Mesothelial cell of epicardium (in vitro differentiated cells): ENCODE measurements around the gene ANKS1B. TPM values are rescaled to one million over a fixed set of nuclear protein-coding genes. Genes with fewer than 3 reads are reported as not detected.

Experiments used
- DNase-seq, 2 experiments: peaks; one replicate each; pipeline ENCODE4 v3.0.0; 2021; ENCODE audit warnings: low spot score in 2 of 2; ENCODE audit not compliant: unreplicated experiment in 2 of 2
- H3K27ac Mint-ChIP-seq: 2 replicates; pipeline ENCODE4 v1.8.0; 2021; ENCODE audit warnings: mixed read lengths
- H3K27me3 Mint-ChIP-seq: 2 replicates; pipeline ENCODE4 v1.8.0; 2021; ENCODE audit warnings: low read depth, mixed read lengths
- H3K36me3 Mint-ChIP-seq: 2 replicates; pipeline ENCODE4 v1.8.0; 2021; ENCODE audit warnings: mixed read lengths
- H3K4me1 Mint-ChIP-seq: 2 replicates; pipeline ENCODE4 v1.8.0; 2021; ENCODE audit warnings: mixed read lengths
- H3K4me3 Mint-ChIP-seq: 2 replicates; pipeline ENCODE4 v1.8.0; 2021; ENCODE audit warnings: mild to moderate bottlenecking, moderate library complexity, mixed read lengths
- H3K9me3 Mint-ChIP-seq: 2 replicates; pipeline ENCODE4 v1.8.0; 2021; ENCODE audit warnings: mixed read lengths
- CTCF ChIP-seq: fragments of 200-600 bp; sonication (generic); IDR thresholded peaks from one replicate; pipeline ENCODE4 v1.5.0; 2021; ENCODE audit warnings: antibody characterized with exemption; ENCODE audit not compliant: unreplicated experiment
- total RNA-seq: library from RNA; stranded (reverse); gene quantifications from 3 replicates; pipeline ENCODE4 v1.2.1, GENCODE V29; 2021

Gene ANKS1B
- total RNA-seq, 1 donor from 2014 or later: 8.8 TPM

GRCh38 chr12:98754095-98754494 lies 1230.6 kb downstream of the ANKS1B start:
- DNase-seq: no peak
- no peak overlapping the region for H3K27ac Mint-ChIP-seq
- no peaks in the 10 kb centered on the region for H3K9me3 Mint-ChIP-seq
- no peak overlapping the region for H3K4me3 Mint-ChIP-seq
- no peaks in the 10 kb centered on the region for H3K36me3 Mint-ChIP-seq
- no peak for TF ChIP-seq CTCF
- H3K4me1 Mint-ChIP-seq: peaks cover 6% of the 10 kb centered on the region
- peaks cover 8% of the 10 kb centered on the region for H3K27me3 Mint-ChIP-seq

- Mint-ChIP-seq H3K4me1 (peaks cover 10% of the 10 kb centered on the region), H3K9me3 (no peaks in the 10 kb centered on the region), H3K27ac (no peak overlapping the region)
These were observed 1232.0 kb downstream of the ANKS1B start for GRCh38 chr12:98752726-98753125.

GRCh38 chr12:98751580-98752115 lies 1233.1 kb downstream of the ANKS1B start:
- Mint-ChIP-seq H3K9me3 (no peaks in the 10 kb centered on the region), H3K27me3 (peaks cover 16% of the 10 kb centered on the region), H3K4me3 (no peak overlapping the region), H3K4me1 (peaks cover 10% of the 10 kb centered on the region), H3K27ac (no peak overlapping the region), H3K36me3 (no peaks in the 10 kb centered on the region)
- DNase-seq: no peak
- no peak for TF ChIP-seq CTCF

More at GRCh38 chr12:98752726-98753125, 1232.0 kb downstream of the ANKS1B start:
- no peaks in the 10 kb centered on the region for H3K36me3 Mint-ChIP-seq
- no peak overlapping the region for H3K4me3 Mint-ChIP-seq
- H3K27me3 Mint-ChIP-seq: peaks cover 9% of the 10 kb centered on the region
- no peak for DNase-seq
- no peak for TF ChIP-seq CTCF

DNA sequence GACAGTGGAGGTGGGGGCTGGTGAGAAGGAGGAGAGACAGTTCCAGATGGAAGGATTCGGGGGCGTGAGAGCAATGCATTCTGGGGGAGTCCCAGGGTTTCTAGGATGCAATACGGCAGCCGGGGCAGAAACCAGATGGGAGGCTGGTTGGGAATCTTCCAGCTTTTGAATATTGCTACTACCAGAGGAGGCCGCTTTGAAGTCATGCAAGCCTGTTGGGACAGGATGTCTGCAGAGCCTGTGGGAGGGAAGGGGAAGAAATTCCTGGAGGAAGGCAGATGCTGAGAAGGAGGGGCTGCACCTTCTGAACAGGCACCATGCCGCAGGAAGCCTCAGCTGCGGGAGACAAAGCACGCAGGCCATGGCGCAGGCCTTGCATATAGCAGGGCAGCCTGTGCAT lies 1234.2 kb downstream of the ANKS1B start:
- no peaks in the 10 kb centered on the region for H3K9me3 Mint-ChIP-seq
- no peak for DNase-seq
- H3K27me3 Mint-ChIP-seq: peaks cover 25% of the 10 kb centered on the region
- no peak overlapping the region for H3K27ac Mint-ChIP-seq
- H3K36me3 Mint-ChIP-seq: no peaks in the 10 kb centered on the region
- no peak overlapping the region for H3K4me3 Mint-ChIP-seq
- TF ChIP-seq CTCF: no peak
- peaks cover 10% of the 10 kb centered on the region for H3K4me1 Mint-ChIP-seq

GRCh38 chr12:98748463-98748862 lies 1236.3 kb downstream of the ANKS1B start:
- H3K36me3 Mint-ChIP-seq: no peaks in the 10 kb centered on the region
- H3K27me3 Mint-ChIP-seq: peaks cover 22% of the 10 kb centered on the region
- no peak for TF ChIP-seq CTCF
- no peak for DNase-seq
- peaks cover 10% of the 10 kb centered on the region for H3K4me1 Mint-ChIP-seq
- no peak overlapping the region for H3K27ac Mint-ChIP-seq
- H3K4me3 Mint-ChIP-seq: no peak overlapping the region
- H3K9me3 Mint-ChIP-seq: no peaks in the 10 kb centered on the region
